K562 (cell line): ENCODE results near the gene CITED1. TPM values are rescaled to one million over a fixed set of nuclear protein-coding genes. Genes with fewer than 3 reads are reported as not detected.

Experiments
- NONO ChIP-seq, 2 experiments: fragments of 200-400 bp in 1 of 2; fragments of 450-650 bp in 1 of 2; formaldehyde crosslinking in 1 of 2; IDR thresholded peaks; 2 replicates each; pipeline ENCODE4 v1.6.1; 2017; ENCODE audit warnings: low read depth in 2 of 2, mild to moderate bottlenecking in 2 of 2, moderate library complexity in 2 of 2, low read length in 1 of 2
- USF1 ChIP-seq: sonication (generic); formaldehyde crosslinking; IDR thresholded peaks from 2 replicates; pipeline ENCODE4 v1.9.0; 2022; ENCODE audit warnings: mild to moderate bottlenecking, missing genetic modification reagents
- ZBTB7A ChIP-seq: IDR thresholded peaks from 2 replicates; pipeline ENCODE4 v1.6.1; 2011; ENCODE audit warnings: low read depth, mild to moderate bottlenecking, low read length, moderate library complexity, borderline replicate concordance; ENCODE audit not compliant: control insufficient read depth
- ZNF436 ChIP-seq: fragments of 250-450, 450-650 bp; sonication (Bioruptor Pico); formaldehyde crosslinking; IDR thresholded peaks from 2 replicates; pipeline ENCODE4 v1.7.0; 2020; ENCODE audit warnings: mild to moderate bottlenecking
- polyA plus RNA-seq, 8 experiments: library from polyadenylated mRNA; depleted of rRNA in 4 of 8; stranded (reverse) in 5 of 8; unstranded in 3 of 8; fragments of >200 nt; fragmentation: Nextera tagmentation in 2 of 8; fragmentation: Illumina TruSeq in 1 of 8; extraction: Ambion mirVana in 2 of 8; extraction: Trizol in 1 of 8; gene quantifications; 2 replicates each; pipeline versions ENCODE4 v1.2.1 to v1.2.3, GENCODE V29; 2011 to 2014; ENCODE audit warnings: inconsistent platforms in 1 of 8, missing spikeins in 1 of 8
- total RNA-seq, 7 experiments: library from RNA; depleted of rRNA in 6 of 7; stranded (reverse); fragments of >200 nt in 6 of 7; fragmentation: Illumina TruSeq in 2 of 7; extraction: Trizol in 2 of 7; gene quantifications; 2 replicates each; pipeline versions ENCODE4 v1.2.1 to v1.2.3, GENCODE V29; 2011 to 2021; ENCODE audit warnings: low replicate concordance in 1 of 7
- TF ChIP-seq, protein P1 (sequence below): fragments of 450-650 bp; IDR thresholded peaks from 2 replicates; pipeline ENCODE4 v1.6.1; 2016
- TF ChIP-seq, protein P2 (sequence below): fragments of 450-650 bp; IDR thresholded peaks from 2 replicates; pipeline ENCODE4 v1.6.1; 2016; ENCODE audit warnings: missing biosample characterization, missing genetic modification characterization
- TF ChIP-seq, protein P3 (sequence below): fragments of 250-450 bp; sonication (Bioruptor Pico); IDR thresholded peaks from 2 replicates; pipeline ENCODE4 v1.5.0; 2020; ENCODE audit warnings: mild to moderate bottlenecking

Gene CITED1
- total and polyA plus RNA-seq, 9 of the 15 experiments (the other 6 are each of a cell fraction or from before 2014, with no cell fraction given), result 0.56 to 5.8 (median 4.2) TPM

- TF ChIP-seq, protein P1, sequence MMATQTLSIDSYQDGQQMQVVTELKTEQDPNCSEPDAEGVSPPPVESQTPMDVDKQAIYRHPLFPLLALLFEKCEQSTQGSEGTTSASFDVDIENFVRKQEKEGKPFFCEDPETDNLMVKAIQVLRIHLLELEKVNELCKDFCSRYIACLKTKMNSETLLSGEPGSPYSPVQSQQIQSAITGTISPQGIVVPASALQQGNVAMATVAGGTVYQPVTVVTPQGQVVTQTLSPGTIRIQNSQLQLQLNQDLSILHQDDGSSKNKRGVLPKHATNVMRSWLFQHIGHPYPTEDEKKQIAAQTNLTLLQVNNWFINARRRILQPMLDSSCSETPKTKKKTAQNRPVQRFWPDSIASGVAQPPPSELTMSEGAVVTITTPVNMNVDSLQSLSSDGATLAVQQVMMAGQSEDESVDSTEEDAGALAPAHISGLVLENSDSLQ, result no peak
- TF ChIP-seq, protein P2, sequence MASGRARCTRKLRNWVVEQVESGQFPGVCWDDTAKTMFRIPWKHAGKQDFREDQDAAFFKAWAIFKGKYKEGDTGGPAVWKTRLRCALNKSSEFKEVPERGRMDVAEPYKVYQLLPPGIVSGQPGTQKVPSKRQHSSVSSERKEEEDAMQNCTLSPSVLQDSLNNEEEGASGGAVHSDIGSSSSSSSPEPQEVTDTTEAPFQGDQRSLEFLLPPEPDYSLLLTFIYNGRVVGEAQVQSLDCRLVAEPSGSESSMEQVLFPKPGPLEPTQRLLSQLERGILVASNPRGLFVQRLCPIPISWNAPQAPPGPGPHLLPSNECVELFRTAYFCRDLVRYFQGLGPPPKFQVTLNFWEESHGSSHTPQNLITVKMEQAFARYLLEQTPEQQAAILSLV (tag), result no peak
- TF ChIP-seq, protein P3, sequence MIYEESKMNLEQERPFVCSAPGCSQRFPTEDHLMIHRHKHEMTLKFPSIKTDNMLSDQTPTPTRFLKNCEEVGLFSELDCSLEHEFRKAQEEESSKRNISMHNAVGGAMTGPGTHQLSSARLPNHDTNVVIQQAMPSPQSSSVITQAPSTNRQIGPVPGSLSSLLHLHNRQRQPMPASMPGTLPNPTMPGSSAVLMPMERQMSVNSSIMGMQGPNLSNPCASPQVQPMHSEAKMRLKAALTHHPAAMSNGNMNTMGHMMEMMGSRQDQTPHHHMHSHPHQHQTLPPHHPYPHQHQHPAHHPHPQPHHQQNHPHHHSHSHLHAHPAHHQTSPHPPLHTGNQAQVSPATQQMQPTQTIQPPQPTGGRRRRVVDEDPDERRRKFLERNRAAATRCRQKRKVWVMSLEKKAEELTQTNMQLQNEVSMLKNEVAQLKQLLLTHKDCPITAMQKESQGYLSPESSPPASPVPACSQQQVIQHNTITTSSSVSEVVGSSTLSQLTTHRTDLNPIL, result no peak
- no peak for TF ChIP-seq ZBTB7A
- TF ChIP-seq NONO (IDR thresholded peaks at IDR 0.05; ENCODE audit: low read depth in 2 of 2, low read length in 1 of 2), result no peak
- no peak for TF ChIP-seq USF1 (CRISPR knock-in tag)
- TF ChIP-seq ZNF436 (CRISPR knock-in tag), result no peak
Observed at GRCh38 chrX:72314881-72315280, 9.2 kb upstream of the CITED1 start (continued).
